Lower leg skin (tissue), 3 donors: ENCODE measurements around the gene SMAD4.

ENCODE experiments used
- POLR2A ChIP-seq, 2 donors: fragments of 450-650 bp; IDR thresholded peaks; one replicate each; pipeline ENCODE4 v1.6.1; 2016 to 2017; ENCODE audit warnings: antibody characterized with exemption in 2 of 2, mild to moderate bottlenecking in 1 of 2, moderate library complexity in 1 of 2
- TF ChIP-seq, protein P1 (sequence below), 3 donors: fragments of 450-650 bp; IDR thresholded peaks; one replicate each; pipeline ENCODE4 v1.5.1; 2016; ENCODE audit warnings: antibody characterized with exemption in 3 of 3, mild to moderate bottlenecking in 3 of 3, moderate library complexity in 2 of 3

DNA sequence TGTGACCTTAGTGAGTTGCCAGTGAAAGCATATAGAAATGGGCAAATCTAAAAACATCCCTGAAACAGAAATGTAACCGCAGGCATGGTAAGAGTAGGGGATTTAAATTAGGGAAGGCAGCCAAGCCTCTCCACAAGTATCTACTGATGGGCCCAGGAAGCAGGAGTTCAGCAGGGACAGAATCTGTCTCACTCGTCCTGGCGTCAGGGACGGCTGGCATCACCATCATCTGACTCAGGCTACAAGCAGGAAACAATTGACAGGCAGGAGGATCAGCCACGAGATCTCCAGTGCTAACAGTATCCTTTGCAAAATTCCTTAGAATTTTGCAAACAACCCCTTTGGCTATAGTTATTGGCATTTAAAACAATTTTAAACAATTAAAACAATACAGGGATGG, 61.3 kb downstream of the SMAD4 start:
- TF ChIP-seq, protein P1, sequence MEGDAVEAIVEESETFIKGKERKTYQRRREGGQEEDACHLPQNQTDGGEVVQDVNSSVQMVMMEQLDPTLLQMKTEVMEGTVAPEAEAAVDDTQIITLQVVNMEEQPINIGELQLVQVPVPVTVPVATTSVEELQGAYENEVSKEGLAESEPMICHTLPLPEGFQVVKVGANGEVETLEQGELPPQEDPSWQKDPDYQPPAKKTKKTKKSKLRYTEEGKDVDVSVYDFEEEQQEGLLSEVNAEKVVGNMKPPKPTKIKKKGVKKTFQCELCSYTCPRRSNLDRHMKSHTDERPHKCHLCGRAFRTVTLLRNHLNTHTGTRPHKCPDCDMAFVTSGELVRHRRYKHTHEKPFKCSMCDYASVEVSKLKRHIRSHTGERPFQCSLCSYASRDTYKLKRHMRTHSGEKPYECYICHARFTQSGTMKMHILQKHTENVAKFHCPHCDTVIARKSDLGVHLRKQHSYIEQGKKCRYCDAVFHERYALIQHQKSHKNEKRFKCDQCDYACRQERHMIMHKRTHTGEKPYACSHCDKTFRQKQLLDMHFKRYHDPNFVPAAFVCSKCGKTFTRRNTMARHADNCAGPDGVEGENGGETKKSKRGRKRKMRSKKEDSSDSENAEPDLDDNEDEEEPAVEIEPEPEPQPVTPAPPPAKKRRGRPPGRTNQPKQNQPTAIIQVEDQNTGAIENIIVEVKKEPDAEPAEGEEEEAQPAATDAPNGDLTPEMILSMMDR (IDR thresholded peaks at IDR 0.05), result no peak
- no peak for TF ChIP-seq POLR2A (IDR thresholded peaks at IDR 0.05)
